ENCODE results near the gene TPRX2.
"Not testable (repeated sequence)": the region's sequence is repeated elsewhere in the genome, so short reads cannot be mapped to it uniquely, and the experiment has no call there.

Gene TPRX2

GRCh38 chr19:47882890-47883289 lies 23.9 kb downstream of the TPRX2 start:
- H3K4me3 Mint-ChIP-seq, result no peak overlapping the region
- H3K4me1 Mint-ChIP-seq (ENCODE audit: low read depth), result no peaks in the 10 kb centered on the region
- intact Hi-C loops (cut with micrococcal nuclease), result no loop called here
- H3K27ac Mint-ChIP-seq, result no peak overlapping the region
- H3K36me3 Mint-ChIP-seq (ENCODE audit: low read depth), result no peaks in the 10 kb centered on the region
- H3K9me3 Mint-ChIP-seq, result peaks cover 9% of the 10 kb centered on the region
- peaks cover 7% of the 10 kb centered on the region for H3K27me3 Mint-ChIP-seq

GRCh38 chr19:47885067-47885463 lies 26.0 kb downstream of the TPRX2 start:
- intact Hi-C loops (cut with micrococcal nuclease), result no loop called here
- no peaks in the 10 kb centered on the region for H3K4me1 Mint-ChIP-seq (ENCODE audit: low read depth)

GRCh38 chr19:47886010-47886559 lies 27.1 kb downstream of the TPRX2 start, which contains the start of gene SULT2A1:
SULT2A1 (minus strand) TSS chr19:47886315; CDS start chr19:47886257, 58 bp downstream.
- H3K9me3 Mint-ChIP-seq, result no peaks in the 10 kb centered on the region

More at GRCh38 chr19:47885067-47885463, 26.0 kb downstream of the TPRX2 start:
- no peak overlapping the region for H3K27ac Mint-ChIP-seq
- no peak overlapping the region for H3K4me3 Mint-ChIP-seq
- H3K27me3 Mint-ChIP-seq, result peaks cover 12% of the 10 kb centered on the region
- no peaks in the 10 kb centered on the region for H3K36me3 Mint-ChIP-seq (ENCODE audit: low read depth)
- no peaks in the 10 kb centered on the region for H3K9me3 Mint-ChIP-seq

GRCh38 chr19:47890865-47891621 lies 32.0 kb downstream of the TPRX2 start:
- Mint-ChIP-seq H3K36me3 (ENCODE audit: low read depth) (no peaks in the 10 kb centered on the region), H3K27me3 (peaks cover 9% of the 10 kb centered on the region), H3K4me3 (no peak overlapping the region)

More at GRCh38 chr19:47886010-47886559, 27.1 kb downstream of the TPRX2 start, which contains the start of gene SULT2A1:
- H3K36me3 Mint-ChIP-seq (ENCODE audit: low read depth), result no peaks in the 10 kb centered on the region
- no peak within 1 kb of the TSS for H3K27ac Mint-ChIP-seq
- H3K4me1 Mint-ChIP-seq (ENCODE audit: low read depth), result no peaks in the 10 kb centered on the region
- peaks cover 12% of the 10 kb centered on the region for H3K27me3 Mint-ChIP-seq
- intact Hi-C loops (cut with micrococcal nuclease), result no loop called here
- H3K4me3 Mint-ChIP-seq, result no peak within 1 kb of the TSS

GRCh38 chr19:47891622-47891922 lies 32.5 kb downstream of the TPRX2 start:
- H3K4me3 Mint-ChIP-seq, result no peak overlapping the region
- peaks cover 7% of the 10 kb centered on the region for H3K27me3 Mint-ChIP-seq
- no peak overlapping the region for H3K27ac Mint-ChIP-seq
- peaks cover 9% of the 10 kb centered on the region for H3K9me3 Mint-ChIP-seq
- H3K36me3 Mint-ChIP-seq (ENCODE audit: low read depth), result no peaks in the 10 kb centered on the region
- intact Hi-C loops (cut with micrococcal nuclease), result no loop called here
- H3K4me1 Mint-ChIP-seq (ENCODE audit: low read depth), result no peaks in the 10 kb centered on the region

More at GRCh38 chr19:47890865-47891621, 32.0 kb downstream of the TPRX2 start:
- Mint-ChIP-seq H3K9me3 (peaks cover 9% of the 10 kb centered on the region), H3K4me1 (ENCODE audit: low read depth) (no peaks in the 10 kb centered on the region), H3K27ac (no peak overlapping the region)
- intact Hi-C loops (cut with micrococcal nuclease), result no loop called here

- Mint-ChIP-seq H3K4me3 (no peak overlapping the region), H3K27ac (no peak overlapping the region)
These were observed 33.1 kb downstream of the TPRX2 start for GRCh38 chr19:47891923-47892666.

GRCh38 chr19:47895165-47895782 lies 36.2 kb downstream of the TPRX2 start:
- H3K4me3 Mint-ChIP-seq, result no peak overlapping the region
- H3K36me3 Mint-ChIP-seq (ENCODE audit: low read depth), result no peaks in the 10 kb centered on the region
- H3K27me3 Mint-ChIP-seq, result peaks cover 6% of the 10 kb centered on the region
- no peaks in the 10 kb centered on the region for H3K4me1 Mint-ChIP-seq (ENCODE audit: low read depth)
- intact Hi-C loops (cut with micrococcal nuclease), result no loop called here
- H3K9me3 Mint-ChIP-seq, result peaks cover 9% of the 10 kb centered on the region
- no peak overlapping the region for H3K27ac Mint-ChIP-seq

More at GRCh38 chr19:47891923-47892666, 33.1 kb downstream of the TPRX2 start:
- Mint-ChIP-seq H3K4me1 (ENCODE audit: low read depth) (no peaks in the 10 kb centered on the region), H3K36me3 (ENCODE audit: low read depth) (no peaks in the 10 kb centered on the region), H3K27me3 (peaks cover 7% of the 10 kb centered on the region), H3K9me3 (peaks cover 9% of the 10 kb centered on the region)
- intact Hi-C loops (cut with micrococcal nuclease), result no loop called here

GRCh38 chr19:47896019-47896418 lies 37.0 kb downstream of the TPRX2 start:
- Mint-ChIP-seq H3K27me3 (peaks cover 6% of the 10 kb centered on the region), H3K9me3 (peaks cover 9% of the 10 kb centered on the region), H3K4me1 (ENCODE audit: low read depth) (no peaks in the 10 kb centered on the region), H3K27ac (no peak overlapping the region), H3K36me3 (ENCODE audit: low read depth) (no peaks in the 10 kb centered on the region), H3K4me3 (no peak overlapping the region)
- intact Hi-C loops (cut with micrococcal nuclease), result no loop called here

GRCh38 chr19:47896773-47897172 lies 37.7 kb downstream of the TPRX2 start:
- H3K27me3 Mint-ChIP-seq, result peaks cover 4% of the 10 kb centered on the region
- H3K36me3 Mint-ChIP-seq (ENCODE audit: low read depth), result no peaks in the 10 kb centered on the region
- H3K9me3 Mint-ChIP-seq, result peaks cover 9% of the 10 kb centered on the region
- no peaks in the 10 kb centered on the region for H3K4me1 Mint-ChIP-seq (ENCODE audit: low read depth)
- intact Hi-C loops (cut with micrococcal nuclease), result no loop called here
- no peak overlapping the region for H3K27ac Mint-ChIP-seq
- no peak overlapping the region for H3K4me3 Mint-ChIP-seq

GRCh38 chr19:47897861-47898260 lies 38.8 kb downstream of the TPRX2 start:
- H3K4me1 Mint-ChIP-seq (ENCODE audit: low read depth), result no peaks in the 10 kb centered on the region
- H3K4me3 Mint-ChIP-seq, result no peak overlapping the region
- H3K27me3 Mint-ChIP-seq, result peaks cover 4% of the 10 kb centered on the region
- no peak overlapping the region for H3K27ac Mint-ChIP-seq
- intact Hi-C loops (cut with micrococcal nuclease), result no loop called here
- H3K9me3 Mint-ChIP-seq, result no peaks in the 10 kb centered on the region
- no peaks in the 10 kb centered on the region for H3K36me3 Mint-ChIP-seq (ENCODE audit: low read depth)

GRCh38 chr19:47899335-47899734 lies 40.3 kb downstream of the TPRX2 start:
- Mint-ChIP-seq H3K36me3 (ENCODE audit: low read depth) (no peaks in the 10 kb centered on the region), H3K27me3 (peaks cover 5% of the 10 kb centered on the region), H3K4me3 (no peak overlapping the region), H3K9me3 (no peaks in the 10 kb centered on the region), H3K27ac (no peak overlapping the region), H3K4me1 (ENCODE audit: low read depth) (no peaks in the 10 kb centered on the region)
- intact Hi-C loops (cut with micrococcal nuclease), result no loop called here

GRCh38 chr19:47901370-47901769 lies 42.3 kb downstream of the TPRX2 start:
- Mint-ChIP-seq H3K4me3 (no peak overlapping the region), H3K4me1 (ENCODE audit: low read depth) (no peaks in the 10 kb centered on the region), H3K36me3 (ENCODE audit: low read depth) (no peaks in the 10 kb centered on the region), H3K9me3 (no peaks in the 10 kb centered on the region), H3K27ac (no peak overlapping the region), H3K27me3 (peaks cover 5% of the 10 kb centered on the region)
- intact Hi-C loops (cut with micrococcal nuclease), result no loop called here

GRCh38 chr19:47909350-47909749 lies 50.3 kb downstream of the TPRX2 start:
- H3K36me3 Mint-ChIP-seq (ENCODE audit: low read depth); H3K4me1 Mint-ChIP-seq (ENCODE audit: low read depth); H3K27ac Mint-ChIP-seq; H3K9me3 Mint-ChIP-seq; intact Hi-C loops (cut with micrococcal nuclease); H3K4me3 Mint-ChIP-seq; H3K27me3 Mint-ChIP-seq: not testable (repeated sequence)

- H3K9me3 Mint-ChIP-seq; H3K27ac Mint-ChIP-seq; intact Hi-C loops (cut with micrococcal nuclease); H3K36me3 Mint-ChIP-seq (ENCODE audit: low read depth); H3K4me1 Mint-ChIP-seq (ENCODE audit: low read depth); H3K4me3 Mint-ChIP-seq; H3K27me3 Mint-ChIP-seq: not testable (repeated sequence)
These were observed 51.2 kb downstream of the TPRX2 start for GRCh38 chr19:47910191-47910590.

Data from dendritic cell treated with granulocyte-macrophage colony-stimulating factor and Interleukin-4, amounts not matched to agents 40 ng/mL and 50 ng/mL, for 4 days (primary cell).